GM19351 (cell line): ENCODE results near the gene MLST8.
"Not testable (repeated sequence)": the region's sequence is repeated elsewhere in the genome, so short reads cannot be mapped to it uniquely, and the experiment has no call there.

ENCODE experiments used
- ATAC-seq: cut with Tn5 transposase; IDR thresholded peaks from one replicate; pipeline ENCODE4 v1.9.1; 2021; ENCODE audit warnings: mild to moderate bottlenecking, moderate library complexity; ENCODE audit not compliant: unreplicated experiment

The MLST8 gene

GRCh38 chr16:2229091-2229490, 23.8 kb downstream of the MLST8 start:
- no peak for ATAC-seq

GRCh38 chr16:2229632-2230250, 24.5 kb downstream of the MLST8 start:
- no peak for ATAC-seq

- no peak for ATAC-seq
Measured at GRCh38 chr16:2230376-2230775, 25.1 kb downstream of the MLST8 start.

DNA sequence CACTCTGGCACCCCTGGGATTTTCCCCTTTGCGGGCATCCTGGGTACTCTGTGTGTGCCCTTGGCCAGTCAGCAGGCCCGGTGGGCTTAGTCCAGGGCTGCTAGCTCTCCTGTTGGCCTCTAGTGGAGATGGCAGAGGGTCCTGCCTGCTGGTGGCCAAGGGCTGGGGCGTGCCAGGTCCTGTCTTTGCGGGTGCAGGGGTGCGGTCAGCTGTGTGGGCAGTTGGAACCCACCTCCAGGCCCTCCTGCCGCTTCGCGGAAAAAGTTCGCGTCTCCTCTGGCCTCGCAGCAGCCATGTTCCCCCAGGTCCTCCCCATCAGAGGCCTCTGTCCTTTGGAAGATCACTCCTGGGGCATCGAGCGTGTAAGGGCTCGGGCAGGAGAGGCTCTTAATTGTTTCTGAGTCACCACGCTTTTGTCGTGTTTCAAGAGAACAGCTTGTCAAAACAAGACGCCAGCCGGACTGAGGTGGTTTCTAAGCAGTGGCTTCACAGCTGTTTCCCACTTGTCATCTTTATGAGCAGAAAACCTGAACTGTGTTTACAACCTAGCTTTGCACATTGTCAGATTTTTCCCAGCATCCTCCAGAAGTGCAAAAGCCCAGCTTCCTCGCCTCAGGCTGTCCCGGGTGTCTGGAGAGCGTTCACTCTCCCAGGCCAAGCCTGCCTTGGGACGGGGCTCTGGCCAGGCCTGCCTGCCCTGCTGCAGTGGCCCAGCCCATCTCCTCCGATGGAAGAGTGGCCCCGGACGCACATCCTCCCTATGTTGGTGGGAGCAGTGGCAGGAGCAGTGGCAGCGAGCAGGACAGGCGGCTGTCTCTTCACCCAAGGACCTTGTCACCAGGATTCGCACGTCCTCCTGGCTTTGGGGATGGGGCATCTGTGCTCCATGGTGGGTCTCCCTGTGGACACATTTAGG, 26.0 kb downstream of the MLST8 start:
- no peak for ATAC-seq

DNA sequence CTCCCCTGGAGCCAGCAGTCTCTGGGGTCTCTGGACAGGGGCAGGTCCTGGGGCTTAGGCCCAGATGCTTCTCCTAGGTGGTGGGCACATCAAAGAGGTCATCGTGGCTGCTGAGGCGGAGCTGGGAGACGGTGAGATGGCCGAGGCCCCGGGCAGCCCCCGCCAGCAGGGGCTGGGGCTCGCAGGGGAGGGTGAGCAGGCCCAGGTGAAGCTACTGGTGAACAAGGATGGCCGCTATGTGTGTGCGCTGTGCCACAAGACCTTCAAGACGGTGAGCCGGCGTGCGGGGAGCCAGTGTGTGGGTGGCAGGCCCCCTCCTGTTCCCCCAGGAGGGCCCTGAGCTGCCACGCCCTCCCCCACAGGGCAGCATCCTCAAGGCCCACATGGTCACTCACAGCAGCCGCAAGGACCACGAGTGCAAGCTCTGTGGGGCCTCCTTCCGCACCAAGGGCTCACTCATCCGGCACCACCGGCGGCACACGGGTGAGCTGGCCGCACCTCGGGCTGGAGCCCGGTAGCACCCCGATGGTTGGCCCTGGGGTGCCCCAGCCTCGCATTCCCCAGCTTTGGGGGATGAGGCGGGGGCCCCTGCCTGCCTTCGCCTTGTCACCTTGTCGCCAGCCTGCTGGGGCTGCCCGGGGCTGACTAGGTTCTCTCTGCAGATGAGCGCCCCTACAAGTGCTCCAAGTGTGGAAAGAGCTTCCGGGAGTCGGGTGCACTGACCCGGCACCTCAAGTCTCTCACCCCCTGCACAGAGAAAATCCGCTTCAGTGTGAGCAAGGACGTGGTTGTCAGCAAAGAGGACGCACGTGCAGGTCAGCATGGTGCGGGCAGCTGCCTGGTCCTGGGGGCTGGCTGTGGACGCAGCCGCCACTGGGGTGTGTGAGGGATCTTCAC, 27.1 kb downstream of the MLST8 start:
- ATAC-seq = no peak

DNA sequence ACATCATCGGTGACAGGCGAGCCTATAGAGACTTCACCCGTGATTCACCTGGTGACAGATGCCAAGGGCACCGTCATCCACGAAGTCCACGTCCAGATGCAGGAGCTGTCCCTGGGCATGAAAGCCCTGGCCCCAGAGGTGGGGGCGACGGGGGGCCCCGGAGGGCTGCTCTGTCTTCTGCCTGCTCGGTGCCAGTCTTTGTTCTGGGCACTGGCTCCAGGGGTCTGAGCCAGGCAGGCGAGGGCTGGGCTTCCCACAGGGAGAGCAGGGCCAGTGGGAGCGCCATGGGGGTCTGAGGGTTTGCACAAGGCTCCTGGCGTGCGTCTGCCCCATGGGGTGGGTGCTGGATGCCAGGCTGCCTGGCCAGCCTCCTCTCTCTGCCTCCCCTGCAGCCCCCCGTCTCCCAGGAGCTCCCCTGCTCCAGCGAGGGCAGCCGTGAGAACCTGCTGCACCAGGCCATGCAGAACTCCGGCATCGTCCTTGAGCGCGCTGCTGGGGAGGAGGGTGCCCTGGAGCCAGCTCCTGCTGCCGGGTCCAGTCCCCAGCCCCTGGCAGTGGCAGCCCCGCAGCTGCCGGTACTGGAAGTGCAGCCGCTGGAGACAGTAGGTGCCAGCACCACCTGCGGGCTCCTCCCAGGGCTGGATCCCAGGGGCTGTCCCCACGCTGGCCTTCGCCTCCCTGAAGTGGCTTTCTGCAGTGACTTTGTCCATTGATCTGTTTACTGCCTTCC, 28.0 kb downstream of the MLST8 start:
- no peak for ATAC-seq

DNA sequence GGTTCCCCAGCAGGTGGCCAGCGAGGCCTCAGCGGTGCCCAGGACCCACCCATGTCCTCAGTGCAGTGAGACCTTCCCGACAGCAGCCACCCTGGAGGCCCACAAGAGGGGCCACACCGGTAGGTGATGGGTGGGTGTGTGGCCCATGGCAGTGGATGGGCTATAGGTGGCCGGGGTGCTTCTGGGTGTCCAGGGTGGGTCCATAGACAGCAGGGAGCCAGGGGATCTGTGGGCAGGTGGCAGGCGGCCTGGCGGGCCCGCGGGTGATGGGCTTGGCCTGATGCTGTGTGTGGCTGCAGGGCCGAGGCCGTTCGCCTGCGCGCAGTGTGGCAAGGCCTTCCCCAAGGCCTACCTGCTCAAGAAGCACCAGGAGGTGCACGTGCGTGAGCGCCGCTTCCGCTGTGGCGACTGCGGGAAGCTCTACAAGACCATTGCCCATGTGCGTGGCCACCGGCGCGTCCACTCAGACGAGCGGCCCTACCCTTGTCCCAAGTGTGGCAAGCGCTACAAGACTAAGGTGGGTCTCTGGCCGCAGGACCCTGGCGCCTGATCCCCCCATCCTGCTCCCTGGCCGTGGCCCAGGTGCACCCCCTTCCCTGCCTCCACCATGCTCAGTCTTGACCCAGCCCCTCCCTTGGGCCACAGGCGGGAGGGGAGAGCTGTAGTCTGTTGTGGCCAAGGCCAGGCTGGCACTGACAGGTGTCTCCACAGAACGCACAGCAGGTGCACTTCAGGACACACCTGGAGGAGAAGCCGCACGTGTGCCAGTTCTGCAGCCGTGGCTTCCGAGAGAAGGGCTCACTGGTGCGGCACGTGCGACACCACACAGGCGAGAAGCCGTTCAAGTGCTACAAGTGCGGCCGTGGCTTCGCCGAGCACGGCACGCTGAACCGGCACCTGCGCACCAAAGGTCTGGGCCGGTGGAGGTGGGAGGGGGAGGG, 28.9 kb downstream of the MLST8 start:
- ATAC-seq = no peak

DNA sequence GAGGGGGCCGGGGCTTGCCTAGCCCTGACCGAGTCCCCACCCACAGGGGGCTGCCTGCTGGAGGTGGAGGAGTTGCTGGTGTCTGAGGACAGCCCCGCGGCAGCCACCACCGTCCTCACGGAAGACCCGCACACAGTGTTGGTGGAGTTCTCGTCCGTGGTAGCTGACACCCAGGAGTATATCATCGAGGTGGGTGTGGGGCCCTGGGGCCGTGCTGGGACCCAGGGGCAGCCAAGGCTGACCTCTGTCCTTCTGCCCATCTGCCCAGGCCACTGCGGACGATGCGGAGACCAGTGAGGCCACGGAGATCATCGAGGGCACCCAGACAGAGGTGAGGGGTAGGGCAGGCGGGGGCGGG, 29.5 kb downstream of the MLST8 start:
- ATAC-seq = no peak

- no peak for ATAC-seq
Measured at GRCh38 chr16:2235234-2235651, 30.0 kb downstream of the MLST8 start.

GRCh38 chr16:2235695-2236336, 30.6 kb downstream of the MLST8 start:
- ATAC-seq = no peak

GRCh38 chr16:2236337-2237101, 31.3 kb downstream of the MLST8 start, which contains the start of gene DNASE1L2:
TSS of gene DNASE1L2 (plus strand) at chr16:2236444. CDS start at chr16:2236817, 373 bp downstream.
- no peak for ATAC-seq

DNA sequence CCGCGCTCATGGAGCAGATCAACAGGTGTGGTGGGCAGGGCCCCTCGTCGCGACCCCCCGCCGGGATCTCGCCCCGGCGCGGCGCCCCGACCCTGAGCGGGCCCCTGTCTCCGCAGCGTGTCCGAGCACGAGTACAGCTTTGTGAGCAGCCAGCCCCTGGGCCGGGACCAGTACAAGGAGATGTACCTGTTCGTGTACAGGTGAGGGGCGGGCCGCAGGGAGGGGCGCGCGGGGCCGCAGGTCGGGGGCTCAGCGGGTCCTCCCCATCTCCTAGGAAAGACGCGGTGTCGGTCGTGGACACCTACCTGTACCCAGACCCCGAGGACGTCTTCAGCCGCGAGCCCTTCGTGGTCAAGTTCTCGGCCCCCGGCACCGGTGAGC, 31.8 kb downstream of the MLST8 start:
- no peak for ATAC-seq

DNA sequence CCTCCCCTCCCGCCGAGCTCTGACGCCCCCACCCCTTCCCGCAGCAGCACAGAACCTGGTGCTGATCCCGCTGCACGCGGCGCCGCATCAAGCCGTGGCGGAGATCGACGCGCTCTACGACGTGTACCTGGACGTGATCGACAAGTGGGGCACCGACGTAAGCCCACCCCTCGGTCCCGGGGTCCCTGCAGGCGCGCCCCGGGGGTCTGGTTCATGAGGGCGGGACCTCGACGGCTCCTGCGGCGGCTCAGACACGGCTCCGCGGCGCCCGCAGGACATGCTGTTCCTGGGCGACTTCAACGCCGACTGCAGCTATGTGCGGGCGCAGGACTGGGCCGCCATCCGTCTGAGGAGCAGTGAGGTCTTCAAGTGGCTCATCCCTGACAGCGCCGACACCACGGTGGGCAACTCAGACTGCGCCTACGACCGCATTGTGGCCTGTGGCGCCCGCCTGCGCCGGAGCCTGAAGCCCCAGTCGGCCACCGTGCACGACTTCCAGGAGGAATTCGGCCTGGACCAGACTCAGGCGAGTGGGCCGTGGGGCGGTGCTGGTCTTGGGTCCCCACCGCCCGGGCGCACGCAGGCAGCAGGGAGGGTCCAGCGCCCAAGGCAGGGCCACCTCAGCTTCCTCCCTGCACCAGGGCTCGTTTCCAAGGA, 32.4 kb downstream of the MLST8 start:
- no peak for ATAC-seq

- ATAC-seq = no peak
Measured at GRCh38 chr16:2238150-2238837, 33.0 kb downstream of the MLST8 start.

DNA sequence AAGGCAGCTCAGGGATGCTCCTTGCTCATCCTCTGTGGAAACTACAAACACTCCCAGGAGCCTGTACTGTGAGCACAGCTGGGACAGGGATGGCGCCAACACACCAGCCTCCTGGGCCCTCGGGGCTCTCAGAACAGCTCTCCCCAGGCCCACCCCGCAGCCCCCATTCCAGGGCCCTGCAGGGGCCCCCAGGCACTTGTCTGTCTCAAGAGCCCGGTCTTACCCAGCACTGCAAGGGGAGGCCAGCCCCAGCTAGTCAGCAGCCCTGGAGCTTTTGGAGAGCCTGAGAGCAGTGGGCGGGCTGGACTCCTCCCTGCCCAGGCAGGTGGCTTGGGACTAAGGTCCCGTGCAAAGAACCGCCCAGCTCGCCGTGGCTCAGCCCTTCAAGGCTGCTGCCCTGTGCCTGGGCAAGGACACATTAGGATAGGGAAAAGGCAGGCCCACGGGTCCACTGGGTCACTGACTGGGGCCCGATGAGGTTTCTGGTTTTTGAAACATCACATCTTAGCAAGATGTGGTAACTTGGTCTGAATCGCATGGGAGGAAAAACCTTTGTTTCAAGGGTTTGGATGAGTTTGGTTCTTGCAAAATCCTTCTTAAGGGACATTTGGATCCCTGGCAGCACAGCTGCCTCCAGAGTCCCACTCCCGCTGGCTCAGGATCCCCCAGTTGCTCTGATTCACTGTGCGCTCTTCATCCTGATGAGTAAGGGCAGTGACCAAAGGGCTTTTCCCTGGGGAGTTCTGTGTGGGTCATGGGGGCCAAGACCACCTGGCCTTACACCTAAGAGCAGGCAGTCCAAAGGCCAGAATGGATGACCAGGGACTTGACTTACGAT, 33.8 kb downstream of the MLST8 start:
- ATAC-seq = no peak

- ATAC-seq = not testable (repeated sequence)
Measured at GRCh38 chr16:2240331-2240730, 35.1 kb downstream of the MLST8 start.
